A549 treated with Hydrocortisone at 1 μM for 4 hours (cell line): ENCODE results near the gene ST8SIA3. TPM values are rescaled to one million over a fixed set of nuclear protein-coding genes. Genes with fewer than 3 reads are reported as not detected.

Experiments
- total RNA-seq: library from RNA; stranded (reverse); fragments of 200-300 nt; extraction: Qiagen RNA extraction; gene quantifications from 5 replicates; pipeline ENCODE4 v1.2.3, GENCODE V29; 2022

Gene ST8SIA3
- total RNA-seq: not detected in 5 replicates

DNA sequence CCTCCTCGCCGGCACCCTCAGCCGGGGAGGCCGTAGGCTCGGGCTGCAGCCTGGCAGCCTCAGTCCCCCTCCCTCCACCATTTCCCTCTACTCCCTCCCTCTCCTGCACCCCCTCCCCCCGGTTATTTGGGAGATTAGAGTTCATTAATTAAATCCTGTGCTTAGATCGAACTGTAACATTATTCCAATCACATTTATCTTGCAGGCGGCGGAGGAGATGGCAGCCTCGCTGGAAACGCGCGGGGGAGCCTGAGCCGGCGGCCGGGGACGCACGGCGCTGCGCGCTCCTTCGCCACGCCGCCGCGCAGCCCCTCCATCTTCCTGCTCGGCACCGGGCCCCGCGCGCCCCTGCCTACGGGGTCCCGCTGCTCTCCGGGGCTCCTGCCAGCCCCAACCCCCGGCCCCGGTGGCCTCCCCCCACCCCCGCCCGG, at the start of gene ST8SIA3:
ST8SIA3 (plus strand) TSS at position 287 of the 431 bp plus-strand sequence. CDS start 290 bp downstream, outside the sequence.

Other genes starting within 250 kb of the ST8SIA3 start
- gene BOD1L2, start 205.5 kb upstream of the ST8SIA3 start, total RNA-seq: not detected in 5 replicates
- 0.26 to 0.51 TPM (median 0.35 TPM) in 5 replicates for gene ONECUT2, start 82.8 kb downstream of the ST8SIA3 start, total RNA-seq
- 36.1 to 38.7 TPM (median 37.3 TPM) in 5 replicates for gene FECH, start 234.1 kb downstream of the ST8SIA3 start, total RNA-seq